Liver (tissue), 9 donors: ENCODE results near the gene TERB1. TPM values are rescaled to one million over a fixed set of nuclear protein-coding genes. Genes with fewer than 3 reads are reported as not detected.

Experiments used
- DNase-seq: peaks from one replicate; pipeline ENCODE4 v3.0.0-alpha.2; 2017; ENCODE audit warnings: low spot score
- H3K27ac ChIP-seq, 2 donors: one replicate each; pipeline ENCODE4 v1.7.0; 2013; ENCODE audit warnings: inconsistent platforms in 2 of 2, low read length in 2 of 2, control low read depth in 1 of 2, low read depth in 1 of 2, mild to moderate bottlenecking in 1 of 2
- H3K27me3 ChIP-seq, 4 donors: one replicate each; pipeline versions ENCODE4 v1.6.1 to v1.7.0; 2013; ENCODE audit warnings: low read length in 3 of 4, inconsistent platforms in 1 of 4, mild to moderate bottlenecking in 1 of 4, moderate library complexity in 1 of 4; ENCODE audit not compliant: control insufficient read depth in 4 of 4, insufficient read depth in 4 of 4
- H3K36me3 ChIP-seq, 4 donors: one replicate each; pipeline versions ENCODE4 v1.6.1 to v1.7.0; 2013; ENCODE audit warnings: low read length in 3 of 4, mild to moderate bottlenecking in 3 of 4, low read depth in 1 of 4, moderate library complexity in 1 of 4; ENCODE audit not compliant: control insufficient read depth in 4 of 4, insufficient read depth in 3 of 4
- H3K4me1 ChIP-seq, 4 donors: one replicate each; pipeline versions ENCODE4 v1.6.1 to v1.7.0; 2013; ENCODE audit warnings: low read length in 3 of 4, mild to moderate bottlenecking in 3 of 4, moderate library complexity in 1 of 4; ENCODE audit not compliant: control insufficient read depth in 4 of 4, insufficient read depth in 4 of 4
- H3K4me3 ChIP-seq, 3 donors: one replicate each; pipeline versions ENCODE4 v1.6.1 to v1.7.0; 2013; ENCODE audit warnings: low read length in 3 of 3, control low read depth in 1 of 3, low read depth in 1 of 3, mild to moderate bottlenecking in 1 of 3
- H3K9ac ChIP-seq, 2 donors: one replicate each; pipeline ENCODE4 v1.7.0; 2013; ENCODE audit warnings: low read length in 2 of 2, mild to moderate bottlenecking in 2 of 2, moderate library complexity in 2 of 2, control low read depth in 1 of 2, low read depth in 1 of 2
- H3K9me3 ChIP-seq, 4 donors: one replicate each; pipeline versions ENCODE4 v1.6.1 to v1.7.0; 2013; ENCODE audit warnings: low read length in 3 of 4; ENCODE audit not compliant: control insufficient read depth in 4 of 4
- EGR1 ChIP-seq, 2 donors: IDR thresholded peaks; 2 replicates each; pipeline ENCODE4 v1.6.1; 2016 to 2018; ENCODE audit warnings: antibody characterized with exemption in 2 of 2, low read depth in 2 of 2
- FOXA1 ChIP-seq: IDR thresholded peaks from 2 replicates; pipeline ENCODE4 v1.6.1; 2016; ENCODE audit warnings: antibody characterized with exemption
- FOXA2 ChIP-seq: IDR thresholded peaks from 2 replicates; pipeline ENCODE4 v1.6.1; 2016; ENCODE audit warnings: antibody characterized with exemption
- GABPA ChIP-seq, 2 donors: IDR thresholded peaks in 1 of 2; conservative IDR thresholded peaks in 1 of 2; 2 replicates each; pipeline ENCODE4 v1.6.1; 2016; ENCODE audit warnings: antibody characterized with exemption in 2 of 2, mild to moderate bottlenecking in 1 of 2, moderate library complexity in 1 of 2
- HNF4A ChIP-seq, 2 donors: conservative IDR thresholded peaks; 2 replicates each; pipeline ENCODE4 v1.6.1; 2016; ENCODE audit warnings: antibody characterized with exemption in 2 of 2, mild to moderate bottlenecking in 2 of 2
- HNF4G ChIP-seq: IDR thresholded peaks from 2 replicates; pipeline ENCODE4 v1.6.1; 2016; ENCODE audit warnings: antibody characterized with exemption
- JUND ChIP-seq, 2 donors: IDR thresholded peaks; 2 replicates each; pipeline ENCODE4 v1.6.1; 2016; ENCODE audit warnings: antibody characterized with exemption in 2 of 2
- NR2F2 ChIP-seq: IDR thresholded peaks from 2 replicates; pipeline ENCODE4 v1.6.1; 2016; ENCODE audit warnings: antibody characterized with exemption
- RAD21 ChIP-seq, 2 donors: IDR thresholded peaks; 2 replicates each; pipeline ENCODE4 v1.6.1; 2016; ENCODE audit warnings: antibody characterized with exemption in 2 of 2, mild to moderate bottlenecking in 2 of 2
- RXRA ChIP-seq, 2 donors: IDR thresholded peaks; 2 replicates each; pipeline ENCODE4 v1.6.1; 2017 to 2018; ENCODE audit warnings: antibody characterized with exemption in 2 of 2, mild to moderate bottlenecking in 1 of 2
- SP1 ChIP-seq: IDR thresholded peaks from 2 replicates; pipeline ENCODE4 v1.6.1; 2018; ENCODE audit warnings: antibody characterized with exemption, mild to moderate bottlenecking
- TAF1 ChIP-seq: conservative IDR thresholded peaks from 2 replicates; pipeline ENCODE4 v1.6.1; 2016; ENCODE audit warnings: antibody characterized with exemption, mild to moderate bottlenecking
- YY1 ChIP-seq: IDR thresholded peaks from 2 replicates; pipeline ENCODE4 v1.6.1; 2016; ENCODE audit warnings: antibody characterized with exemption, mild to moderate bottlenecking
- polyA plus RNA-seq, 2 donors: library from polyadenylated mRNA; stranded (reverse) in 1 of 2; unstranded in 1 of 2; fragments of 200-250 nt in 1 of 2; fragments of >200 nt in 1 of 2; fragmentation: Nextera tagmentation in 1 of 2; extraction: Ambion mirVana in 1 of 2; gene quantifications; one replicate each; pipeline versions ENCODE4 v1.2.1 to v1.2.3, GENCODE V29; 2013 to 2015
- total RNA-seq, 2 donors: library from RNA; depleted of rRNA; stranded (reverse); fragments of >200 nt; gene quantifications; one replicate each; pipeline ENCODE4 v1.2.3, GENCODE V29; 2014
- TF ChIP-seq, protein P1 (sequence below): IDR thresholded peaks from 2 replicates; pipeline ENCODE4 v1.6.1; 2016; ENCODE audit warnings: antibody characterized with exemption
- TF ChIP-seq, protein P2 (sequence below): IDR thresholded peaks from 2 replicates; pipeline ENCODE4 v1.6.1; 2016; ENCODE audit warnings: antibody characterized with exemption
- TF ChIP-seq, protein P3 (sequence below): fragments of 150-350 bp; IDR thresholded peaks from 2 replicates; pipeline ENCODE4 v1.5.1; 2017; ENCODE audit warnings: improper control_type of control experiment, low read depth, low read length; ENCODE audit not compliant: missing input control
- TF ChIP-seq, protein P4 (sequence below): IDR thresholded peaks from 2 replicates; pipeline ENCODE4 v1.6.1; 2016; ENCODE audit warnings: antibody characterized with exemption, mild to moderate bottlenecking
- TF ChIP-seq, protein P5 (sequence below): IDR thresholded peaks from 2 replicates; pipeline ENCODE4 v1.6.1; 2016; ENCODE audit warnings: antibody characterized with exemption
- donor health status: healthy.
- donor health status: healthy.
- donor health status: healthy.
- donor health status: healthy.
- donor health status: healthy.

TERB1 gene
- total and polyA plus RNA-seq, 4 donors: 0.08 to 0.17 TPM; not detected in 2

DNA sequence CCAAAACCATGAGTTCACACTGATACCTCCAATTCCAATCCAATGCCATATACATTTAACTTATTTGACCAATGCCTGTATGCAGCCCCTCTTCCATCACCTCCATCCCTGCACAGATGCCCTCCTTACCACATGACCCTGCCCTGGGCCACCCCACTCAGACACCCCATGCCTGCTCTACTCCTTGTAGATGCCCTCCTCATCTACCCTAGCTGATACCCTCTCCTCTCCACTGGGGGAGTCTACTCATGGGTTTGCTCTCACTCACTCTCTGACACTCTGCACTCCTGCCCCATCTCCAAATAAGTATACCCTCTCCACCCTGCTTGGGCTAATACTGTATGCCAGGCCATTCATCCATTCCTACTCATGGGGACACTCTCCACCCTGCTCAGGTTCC lies 88.9 kb downstream of the TERB1 start (continued):
- TF ChIP-seq, protein P1, sequence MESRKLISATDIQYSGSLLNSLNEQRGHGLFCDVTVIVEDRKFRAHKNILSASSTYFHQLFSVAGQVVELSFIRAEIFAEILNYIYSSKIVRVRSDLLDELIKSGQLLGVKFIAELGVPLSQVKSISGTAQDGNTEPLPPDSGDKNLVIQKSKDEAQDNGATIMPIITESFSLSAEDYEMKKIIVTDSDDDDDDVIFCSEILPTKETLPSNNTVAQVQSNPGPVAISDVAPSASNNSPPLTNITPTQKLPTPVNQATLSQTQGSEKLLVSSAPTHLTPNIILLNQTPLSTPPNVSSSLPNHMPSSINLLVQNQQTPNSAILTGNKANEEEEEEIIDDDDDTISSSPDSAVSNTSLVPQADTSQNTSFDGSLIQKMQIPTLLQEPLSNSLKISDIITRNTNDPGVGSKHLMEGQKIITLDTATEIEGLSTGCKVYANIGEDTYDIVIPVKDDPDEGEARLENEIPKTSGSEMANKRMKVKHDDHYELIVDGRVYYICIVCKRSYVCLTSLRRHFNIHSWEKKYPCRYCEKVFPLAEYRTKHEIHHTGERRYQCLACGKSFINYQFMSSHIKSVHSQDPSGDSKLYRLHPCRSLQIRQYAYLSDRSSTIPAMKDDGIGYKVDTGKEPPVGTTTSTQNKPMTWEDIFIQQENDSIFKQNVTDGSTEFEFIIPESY: no peak
- no peak for TF ChIP-seq JUND (IDR thresholded peaks at IDR 0.05)
- no peak for TF ChIP-seq HNF4G
- TF ChIP-seq GABPA (IDR thresholded peaks at IDR 0.05 in 1 of 2, conservative IDR thresholded peaks at IDR 0.05 in 1 of 2): no peak
- TF ChIP-seq, protein P2, sequence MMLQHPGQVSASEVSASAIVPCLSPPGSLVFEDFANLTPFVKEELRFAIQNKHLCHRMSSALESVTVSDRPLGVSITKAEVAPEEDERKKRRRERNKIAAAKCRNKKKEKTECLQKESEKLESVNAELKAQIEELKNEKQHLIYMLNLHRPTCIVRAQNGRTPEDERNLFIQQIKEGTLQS: no peak
- TF ChIP-seq SP1: no peak

DNA sequence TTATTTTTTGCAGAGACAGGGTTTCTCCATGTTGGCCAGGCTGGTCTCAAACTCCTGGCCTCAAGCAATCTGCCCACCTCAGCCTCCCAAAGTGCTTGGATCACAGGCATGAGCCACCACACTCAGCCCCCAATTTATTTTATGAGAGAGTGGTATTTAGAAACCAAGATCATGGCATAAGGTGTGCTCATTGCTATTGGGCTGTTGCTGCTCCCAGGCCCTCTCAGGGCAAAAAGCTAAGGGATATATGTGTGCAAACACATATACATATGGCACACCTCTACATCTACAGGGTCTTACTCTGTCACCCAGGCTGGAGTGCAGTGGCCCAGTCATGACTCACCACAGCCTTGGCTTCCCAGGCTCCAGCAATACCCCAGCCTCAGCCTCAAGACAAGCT lies 89.8 kb downstream of the TERB1 start:
- no peak overlapping the region for H3K27ac ChIP-seq
- TF ChIP-seq EGR1 (IDR thresholded peaks at IDR 0.05; ENCODE audit: low read depth in 2 of 2): no peak
- TF ChIP-seq, protein P3, sequence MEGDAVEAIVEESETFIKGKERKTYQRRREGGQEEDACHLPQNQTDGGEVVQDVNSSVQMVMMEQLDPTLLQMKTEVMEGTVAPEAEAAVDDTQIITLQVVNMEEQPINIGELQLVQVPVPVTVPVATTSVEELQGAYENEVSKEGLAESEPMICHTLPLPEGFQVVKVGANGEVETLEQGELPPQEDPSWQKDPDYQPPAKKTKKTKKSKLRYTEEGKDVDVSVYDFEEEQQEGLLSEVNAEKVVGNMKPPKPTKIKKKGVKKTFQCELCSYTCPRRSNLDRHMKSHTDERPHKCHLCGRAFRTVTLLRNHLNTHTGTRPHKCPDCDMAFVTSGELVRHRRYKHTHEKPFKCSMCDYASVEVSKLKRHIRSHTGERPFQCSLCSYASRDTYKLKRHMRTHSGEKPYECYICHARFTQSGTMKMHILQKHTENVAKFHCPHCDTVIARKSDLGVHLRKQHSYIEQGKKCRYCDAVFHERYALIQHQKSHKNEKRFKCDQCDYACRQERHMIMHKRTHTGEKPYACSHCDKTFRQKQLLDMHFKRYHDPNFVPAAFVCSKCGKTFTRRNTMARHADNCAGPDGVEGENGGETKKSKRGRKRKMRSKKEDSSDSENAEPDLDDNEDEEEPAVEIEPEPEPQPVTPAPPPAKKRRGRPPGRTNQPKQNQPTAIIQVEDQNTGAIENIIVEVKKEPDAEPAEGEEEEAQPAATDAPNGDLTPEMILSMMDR: no peak
- no peak for TF ChIP-seq RAD21 (IDR thresholded peaks at IDR 0.05)
- TF ChIP-seq, protein P4, sequence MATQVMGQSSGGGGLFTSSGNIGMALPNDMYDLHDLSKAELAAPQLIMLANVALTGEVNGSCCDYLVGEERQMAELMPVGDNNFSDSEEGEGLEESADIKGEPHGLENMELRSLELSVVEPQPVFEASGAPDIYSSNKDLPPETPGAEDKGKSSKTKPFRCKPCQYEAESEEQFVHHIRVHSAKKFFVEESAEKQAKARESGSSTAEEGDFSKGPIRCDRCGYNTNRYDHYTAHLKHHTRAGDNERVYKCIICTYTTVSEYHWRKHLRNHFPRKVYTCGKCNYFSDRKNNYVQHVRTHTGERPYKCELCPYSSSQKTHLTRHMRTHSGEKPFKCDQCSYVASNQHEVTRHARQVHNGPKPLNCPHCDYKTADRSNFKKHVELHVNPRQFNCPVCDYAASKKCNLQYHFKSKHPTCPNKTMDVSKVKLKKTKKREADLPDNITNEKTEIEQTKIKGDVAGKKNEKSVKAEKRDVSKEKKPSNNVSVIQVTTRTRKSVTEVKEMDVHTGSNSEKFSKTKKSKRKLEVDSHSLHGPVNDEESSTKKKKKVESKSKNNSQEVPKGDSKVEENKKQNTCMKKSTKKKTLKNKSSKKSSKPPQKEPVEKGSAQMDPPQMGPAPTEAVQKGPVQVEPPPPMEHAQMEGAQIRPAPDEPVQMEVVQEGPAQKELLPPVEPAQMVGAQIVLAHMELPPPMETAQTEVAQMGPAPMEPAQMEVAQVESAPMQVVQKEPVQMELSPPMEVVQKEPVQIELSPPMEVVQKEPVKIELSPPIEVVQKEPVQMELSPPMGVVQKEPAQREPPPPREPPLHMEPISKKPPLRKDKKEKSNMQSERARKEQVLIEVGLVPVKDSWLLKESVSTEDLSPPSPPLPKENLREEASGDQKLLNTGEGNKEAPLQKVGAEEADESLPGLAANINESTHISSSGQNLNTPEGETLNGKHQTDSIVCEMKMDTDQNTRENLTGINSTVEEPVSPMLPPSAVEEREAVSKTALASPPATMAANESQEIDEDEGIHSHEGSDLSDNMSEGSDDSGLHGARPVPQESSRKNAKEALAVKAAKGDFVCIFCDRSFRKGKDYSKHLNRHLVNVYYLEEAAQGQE: no peak
- TF ChIP-seq HNF4G: no peak
- no peak for TF ChIP-seq NR2F2
- TF ChIP-seq, protein P1: no peak
- TF ChIP-seq JUND (IDR thresholded peaks at IDR 0.05): no peak
- TF ChIP-seq, protein P5, sequence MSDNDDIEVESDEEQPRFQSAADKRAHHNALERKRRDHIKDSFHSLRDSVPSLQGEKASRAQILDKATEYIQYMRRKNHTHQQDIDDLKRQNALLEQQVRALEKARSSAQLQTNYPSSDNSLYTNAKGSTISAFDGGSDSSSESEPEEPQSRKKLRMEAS: no peak
- TF ChIP-seq HNF4A (conservative IDR thresholded peaks at IDR 0.05): no peak
- TF ChIP-seq RXRA (IDR thresholded peaks at IDR 0.05): no peak
- TF ChIP-seq SP1: no peak
- TF ChIP-seq, protein P2: no peak
- no peak for TF ChIP-seq FOXA2
- TF ChIP-seq TAF1: no peak
- TF ChIP-seq GABPA (IDR thresholded peaks at IDR 0.05 in 1 of 2, conservative IDR thresholded peaks at IDR 0.05 in 1 of 2): no peak
- TF ChIP-seq YY1: no peak
- TF ChIP-seq FOXA1: no peak
- no peaks in the 10 kb centered on the region for H3K36me3 ChIP-seq
- no peaks in the 10 kb centered on the region for H3K9me3 ChIP-seq
- H3K27me3 ChIP-seq: no peaks in the 10 kb centered on the region
- no peak overlapping the region for H3K4me3 ChIP-seq
- no peak for DNase-seq
- no peak overlapping the region for H3K9ac ChIP-seq
- H3K4me1 ChIP-seq: no peaks in the 10 kb centered on the region
